ENCODE measurements around the gene LILRB2.
A peak's percentile ranks its signal among the peaks of the same experiment; 100 is the strongest.
"Not testable (repeated sequence)": the region's sequence is repeated elsewhere in the genome, so short reads cannot be mapped to it uniquely, and the experiment has no call there.

Gene LILRB2

DNA sequence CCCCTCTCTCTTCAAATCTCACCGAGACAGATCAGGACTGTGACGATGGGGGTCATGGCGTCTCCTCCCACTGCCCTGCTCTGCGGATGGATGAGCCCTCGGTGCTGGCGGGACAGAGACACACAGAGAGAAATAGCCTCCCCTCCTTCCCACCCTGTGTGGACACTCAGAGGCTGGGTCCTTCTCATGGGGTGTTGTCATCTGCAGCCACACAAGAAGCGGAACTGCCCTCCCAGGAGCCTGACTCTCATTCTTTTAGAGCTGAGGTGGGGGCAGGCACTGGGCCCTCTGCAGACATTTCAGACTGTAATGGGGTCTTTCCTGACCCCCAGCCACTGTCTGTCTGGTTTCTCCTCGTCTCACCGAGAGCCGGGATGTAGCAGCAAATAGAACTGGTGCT lies 469 bp downstream of the LILRB2 start:
- H3K4me3 ChIP-seq (ENCODE audit: low read depth in 1 of 2, low read length in 2 of 2) = peak overlapping the region in 1 of 2 donors; percentile 44
- not testable (repeated sequence) for H3K27ac ChIP-seq (ENCODE audit: low read length); H3K4me1 ChIP-seq (ENCODE audit: control insufficient read depth in 1 of 2, insufficient read depth in 2 of 2, low read length in 2 of 2)

DNA sequence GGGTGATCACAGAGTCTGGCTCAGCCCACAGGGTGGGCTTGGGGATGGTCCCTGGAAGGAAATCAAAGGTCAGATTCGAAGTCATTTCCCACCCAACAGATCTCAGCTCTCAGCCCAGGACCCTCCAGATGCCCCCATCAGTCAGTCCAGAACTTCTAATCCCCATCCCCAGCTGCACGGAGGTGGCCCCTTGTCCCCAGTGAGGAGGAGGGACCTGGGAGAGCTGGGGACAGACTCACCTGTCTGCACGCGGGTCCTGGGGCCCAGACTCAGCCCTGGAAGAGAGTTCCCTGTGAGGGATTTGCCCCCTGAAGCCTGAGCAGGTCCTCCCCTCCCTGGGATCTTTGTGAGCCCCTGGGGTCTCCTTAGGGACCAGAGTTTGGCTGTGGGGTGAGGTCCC lies 885 bp downstream of the LILRB2 start:
- H3K4me3 ChIP-seq (ENCODE audit: low read depth in 1 of 2, low read length in 2 of 2) = peak overlapping the region in 1 of 2 donors; percentile 44
- H3K27me3 ChIP-seq (ENCODE audit: low read depth, low read length); H3K9me3 ChIP-seq (ENCODE audit: control insufficient read depth in 1 of 2, low read length in 2 of 2); H3K27ac ChIP-seq (ENCODE audit: low read length); H3K4me1 ChIP-seq (ENCODE audit: control insufficient read depth in 1 of 2, insufficient read depth in 2 of 2, low read length in 2 of 2); H3K36me3 ChIP-seq (ENCODE audit: control insufficient read depth in 1 of 2, insufficient read depth in 2 of 2, low read length in 2 of 2): not testable (repeated sequence)

More for the DNA sequence above, 469 bp downstream of the LILRB2 start:
- H3K36me3 ChIP-seq (ENCODE audit: control insufficient read depth in 1 of 2, insufficient read depth in 2 of 2, low read length in 2 of 2); H3K9me3 ChIP-seq (ENCODE audit: control insufficient read depth in 1 of 2, low read length in 2 of 2); H3K27me3 ChIP-seq (ENCODE audit: low read depth, low read length): not testable (repeated sequence)

DNA sequence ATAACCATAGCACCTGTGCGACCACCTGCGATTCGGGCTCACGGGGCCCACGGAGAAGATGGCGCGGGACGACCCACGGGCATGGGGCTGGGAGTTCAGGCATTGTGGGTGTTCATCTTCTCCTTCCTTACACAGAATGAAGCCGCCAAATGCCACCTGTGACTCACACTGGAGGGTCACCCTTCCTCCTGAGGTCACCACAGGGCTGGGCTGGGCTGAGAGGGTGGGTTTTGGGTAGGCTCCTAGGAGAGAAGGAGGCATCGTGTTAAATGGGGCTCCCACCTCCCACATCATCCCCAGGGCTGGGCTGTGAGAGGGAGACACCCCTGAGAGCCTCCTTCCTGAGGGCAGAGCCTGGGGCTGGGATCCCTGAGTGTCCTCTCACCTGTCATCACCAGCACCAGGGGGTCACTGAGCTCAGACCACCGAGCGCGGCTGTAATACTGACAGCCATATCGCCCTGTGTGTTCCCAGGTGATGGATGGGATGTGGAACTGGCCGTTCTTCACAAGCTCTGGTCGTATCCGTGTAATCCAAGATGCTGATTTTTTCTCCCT lies 1.4 kb downstream of the LILRB2 start:
- no peak overlapping the region for H3K27ac ChIP-seq (ENCODE audit: low read length)
- H3K36me3 ChIP-seq (ENCODE audit: control insufficient read depth in 1 of 2, insufficient read depth in 2 of 2, low read length in 2 of 2) = no peaks in the 10 kb centered on the region
- no peaks in the 10 kb centered on the region for H3K4me1 ChIP-seq (ENCODE audit: control insufficient read depth in 1 of 2, insufficient read depth in 2 of 2, low read length in 2 of 2)
- H3K9me3 ChIP-seq (ENCODE audit: control insufficient read depth in 1 of 2, low read length in 2 of 2) = no peaks in the 10 kb centered on the region
- H3K4me3 ChIP-seq (ENCODE audit: low read depth in 1 of 2, low read length in 2 of 2) = peak overlapping the region in 1 of 2 donors; percentile 44
- peaks cover 6% of the 10 kb centered on the region for H3K27me3 ChIP-seq (ENCODE audit: low read depth, low read length)

DNA sequence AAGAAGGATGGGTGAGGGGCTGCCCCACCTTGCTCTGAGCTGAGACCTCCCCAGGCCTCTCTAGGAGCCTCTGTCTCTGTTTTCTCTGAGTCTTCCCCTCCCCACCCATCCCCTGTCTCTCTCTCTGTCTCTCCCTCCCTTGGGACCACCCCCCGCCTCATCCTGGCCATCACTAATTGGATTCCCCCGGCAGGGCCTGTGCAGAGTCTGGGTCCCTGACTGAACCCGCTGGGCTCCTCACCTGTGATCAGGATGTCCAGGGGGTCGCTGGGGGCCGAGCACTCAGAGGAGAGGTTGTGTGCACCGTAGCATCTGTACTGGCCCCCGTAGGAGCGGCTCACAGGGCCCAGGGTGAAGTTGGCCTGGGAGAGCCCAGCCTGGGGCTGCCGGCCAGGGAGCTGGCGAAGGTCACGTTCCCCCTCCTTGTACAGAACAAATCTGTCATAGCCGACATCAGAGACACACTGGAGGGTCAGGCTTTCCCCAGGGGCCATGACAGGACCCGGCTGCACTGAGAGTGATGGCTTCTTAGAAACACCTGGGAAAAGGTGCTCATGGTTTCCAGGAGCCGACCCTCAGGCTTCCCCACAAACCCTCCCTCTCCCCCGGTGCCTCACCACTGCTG lies 2.2 kb downstream of the LILRB2 start:
- H3K4me3 ChIP-seq (ENCODE audit: low read depth in 1 of 2, low read length in 2 of 2); H3K27me3 ChIP-seq (ENCODE audit: low read depth, low read length); H3K4me1 ChIP-seq (ENCODE audit: control insufficient read depth in 1 of 2, insufficient read depth in 2 of 2, low read length in 2 of 2); H3K27ac ChIP-seq (ENCODE audit: low read length); H3K36me3 ChIP-seq (ENCODE audit: control insufficient read depth in 1 of 2, insufficient read depth in 2 of 2, low read length in 2 of 2); H3K9me3 ChIP-seq (ENCODE audit: control insufficient read depth in 1 of 2, low read length in 2 of 2): not testable (repeated sequence)

DNA sequence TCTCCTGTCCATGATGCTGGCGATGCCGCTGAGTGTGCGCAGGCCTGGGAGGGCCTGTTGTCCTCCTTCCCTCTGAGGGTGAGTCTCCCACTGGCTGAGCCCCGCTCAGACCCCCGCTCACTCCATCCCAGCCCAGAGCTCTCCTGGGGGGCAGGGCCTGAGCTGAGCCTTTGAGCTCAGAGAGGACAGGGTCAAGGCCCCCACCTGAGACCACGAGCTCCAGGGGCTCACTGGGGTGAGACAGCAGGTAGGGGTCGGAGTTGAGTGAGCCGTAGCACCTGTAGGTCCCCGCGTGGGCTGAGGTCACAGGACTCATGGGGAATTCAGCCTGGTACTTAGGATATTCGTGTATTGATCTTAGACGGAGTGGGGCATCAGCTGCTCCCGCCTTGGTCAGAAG lies 2.9 kb downstream of the LILRB2 start:
- H3K4me3 ChIP-seq (ENCODE audit: low read depth in 1 of 2, low read length in 2 of 2); H3K9me3 ChIP-seq (ENCODE audit: control insufficient read depth in 1 of 2, low read length in 2 of 2); H3K27me3 ChIP-seq (ENCODE audit: low read depth, low read length); H3K27ac ChIP-seq (ENCODE audit: low read length); H3K36me3 ChIP-seq (ENCODE audit: control insufficient read depth in 1 of 2, insufficient read depth in 2 of 2, low read length in 2 of 2); H3K4me1 ChIP-seq (ENCODE audit: control insufficient read depth in 1 of 2, insufficient read depth in 2 of 2, low read length in 2 of 2): not testable (repeated sequence)

DNA sequence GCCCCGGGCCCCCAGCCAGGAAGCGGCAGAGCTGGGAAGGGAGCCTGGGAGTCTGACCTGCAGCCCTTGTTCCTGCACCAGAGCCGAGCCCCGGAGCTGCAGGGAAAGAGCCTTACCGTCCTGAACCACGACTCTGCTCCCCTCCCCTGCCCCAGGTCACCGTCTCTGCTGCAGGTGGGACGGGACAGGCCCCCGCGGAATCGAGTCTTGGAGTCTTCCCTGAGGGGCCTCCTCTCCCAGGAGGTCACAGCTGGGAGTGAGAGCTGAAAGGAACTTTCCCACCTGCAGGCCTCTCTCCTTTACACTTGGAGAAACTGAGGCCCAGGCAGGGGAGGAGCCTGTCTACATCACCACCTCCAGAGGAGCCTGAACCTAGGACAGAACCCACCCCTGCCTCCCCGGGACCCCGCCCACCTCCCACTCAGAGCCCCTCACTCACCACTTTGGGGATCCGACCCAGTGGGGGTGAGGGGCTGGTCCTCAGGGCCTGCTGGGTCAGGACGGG lies 3.7 kb downstream of the LILRB2 start:
- H3K36me3 ChIP-seq (ENCODE audit: control insufficient read depth in 1 of 2, insufficient read depth in 2 of 2, low read length in 2 of 2); H3K4me3 ChIP-seq (ENCODE audit: low read depth in 1 of 2, low read length in 2 of 2); H3K27me3 ChIP-seq (ENCODE audit: low read depth, low read length); H3K9me3 ChIP-seq (ENCODE audit: control insufficient read depth in 1 of 2, low read length in 2 of 2); H3K27ac ChIP-seq (ENCODE audit: low read length); H3K4me1 ChIP-seq (ENCODE audit: control insufficient read depth in 1 of 2, insufficient read depth in 2 of 2, low read length in 2 of 2): not testable (repeated sequence)

DNA sequence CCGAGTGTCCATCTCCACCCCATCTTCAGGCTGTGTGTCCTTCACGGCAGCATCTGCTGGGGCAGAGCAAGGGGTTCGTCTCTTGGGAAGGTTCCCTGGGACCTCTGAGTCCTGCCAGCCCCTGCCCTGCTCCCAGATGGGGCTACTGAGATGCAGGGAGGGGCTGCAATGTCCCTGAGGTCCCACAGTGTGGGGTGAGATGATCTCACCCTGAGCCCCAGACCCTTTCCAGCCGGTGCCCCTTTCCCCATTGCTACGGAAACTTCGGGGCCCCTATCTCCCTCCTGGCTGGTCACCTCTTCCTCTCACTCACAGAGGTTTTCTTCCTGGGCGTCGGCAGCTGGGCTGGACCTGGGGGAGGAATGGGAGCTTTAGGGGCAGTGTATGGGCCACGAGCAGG lies 5.0 kb downstream of the LILRB2 start:
- H3K27me3 ChIP-seq (ENCODE audit: low read depth, low read length) = no peaks in the 10 kb centered on the region
- no peaks in the 10 kb centered on the region for H3K4me1 ChIP-seq (ENCODE audit: control insufficient read depth in 1 of 2, insufficient read depth in 2 of 2, low read length in 2 of 2)
- H3K9me3 ChIP-seq (ENCODE audit: control insufficient read depth in 1 of 2, low read length in 2 of 2) = no peaks in the 10 kb centered on the region
- no peaks in the 10 kb centered on the region for H3K36me3 ChIP-seq (ENCODE audit: control insufficient read depth in 1 of 2, insufficient read depth in 2 of 2, low read length in 2 of 2)
- H3K27ac ChIP-seq (ENCODE audit: low read length) = no peak overlapping the region
- no peak overlapping the region for H3K4me3 ChIP-seq (ENCODE audit: low read depth in 1 of 2, low read length in 2 of 2)

DNA sequence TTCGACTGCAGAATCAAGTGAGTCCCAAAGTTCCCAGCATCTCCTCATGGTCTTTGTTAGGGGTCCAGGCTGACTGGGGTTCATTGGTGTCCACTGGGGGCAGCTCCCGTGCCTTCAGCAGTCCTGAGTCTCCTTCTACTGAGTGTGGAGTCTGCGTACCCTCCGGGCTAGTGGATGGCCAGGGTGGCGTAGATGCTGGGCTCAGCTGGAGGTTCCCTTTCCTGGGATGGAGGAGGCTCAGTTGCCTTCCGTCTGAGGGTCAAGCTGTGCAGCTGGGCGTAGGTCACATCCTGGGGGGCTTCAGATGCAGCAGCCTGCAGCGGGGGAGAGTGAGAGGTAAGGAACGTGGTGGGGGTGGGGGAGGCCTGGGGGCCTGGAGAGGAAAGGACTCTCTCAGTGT lies 6.4 kb downstream of the LILRB2 start:
- H3K27ac ChIP-seq (ENCODE audit: low read length); H3K4me1 ChIP-seq (ENCODE audit: control insufficient read depth in 1 of 2, insufficient read depth in 2 of 2, low read length in 2 of 2); H3K27me3 ChIP-seq (ENCODE audit: low read depth, low read length); H3K36me3 ChIP-seq (ENCODE audit: control insufficient read depth in 1 of 2, insufficient read depth in 2 of 2, low read length in 2 of 2); H3K4me3 ChIP-seq (ENCODE audit: low read depth in 1 of 2, low read length in 2 of 2); H3K9me3 ChIP-seq (ENCODE audit: control insufficient read depth in 1 of 2, low read length in 2 of 2): not testable (repeated sequence)

DNA sequence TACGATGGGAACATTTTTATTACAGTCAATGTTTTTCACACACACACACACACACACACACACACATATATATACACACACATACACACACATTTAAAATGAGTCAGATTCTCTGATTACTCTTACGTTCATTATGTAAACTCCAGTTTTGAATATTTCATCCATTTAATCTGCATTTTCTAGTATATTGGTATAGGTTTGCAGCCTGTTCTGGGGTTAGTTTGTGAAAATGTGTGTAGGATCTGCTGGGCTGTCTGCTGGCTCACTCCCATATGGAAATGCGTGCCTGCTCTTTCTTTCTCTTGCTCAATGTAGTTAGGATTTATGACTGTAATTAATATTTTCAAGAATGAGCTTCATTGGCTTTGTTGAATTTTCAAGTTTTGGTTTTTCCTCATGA lies 7.1 kb downstream of the LILRB2 start:
- Histone ChIP-seq H3K27ac (ENCODE audit: low read length) (no peak overlapping the region), H3K27me3 (ENCODE audit: low read depth, low read length) (no peaks in the 10 kb centered on the region), H3K4me1 (ENCODE audit: control insufficient read depth in 1 of 2, insufficient read depth in 2 of 2, low read length in 2 of 2) (no peaks in the 10 kb centered on the region), H3K36me3 (ENCODE audit: control insufficient read depth in 1 of 2, insufficient read depth in 2 of 2, low read length in 2 of 2) (no peaks in the 10 kb centered on the region), H3K4me3 (ENCODE audit: low read depth in 1 of 2, low read length in 2 of 2) (no peak overlapping the region), H3K9me3 (ENCODE audit: control insufficient read depth in 1 of 2, low read length in 2 of 2) (no peaks in the 10 kb centered on the region)

DNA sequence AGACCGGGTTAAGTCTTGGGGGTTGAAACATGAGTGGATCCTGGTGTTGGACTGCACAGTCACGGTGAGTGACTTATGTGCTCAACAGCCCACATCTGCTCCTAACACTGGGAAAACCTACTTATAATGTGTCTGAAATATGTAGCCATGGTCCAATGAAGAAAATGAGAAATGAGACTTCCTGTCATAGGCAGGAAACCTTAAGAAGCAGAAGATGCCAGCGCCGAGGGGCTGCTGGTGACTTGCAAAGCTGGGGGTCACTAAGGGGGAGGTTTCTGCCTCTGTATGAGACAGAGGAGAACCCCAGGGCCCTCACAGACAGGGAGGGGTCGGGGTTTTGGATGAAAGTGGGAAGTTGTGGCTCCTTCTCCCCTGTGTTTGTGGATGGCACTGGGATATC lies 8.7 kb downstream of the LILRB2 start:
- not testable (repeated sequence) for H3K9me3 ChIP-seq (ENCODE audit: control insufficient read depth in 1 of 2, low read length in 2 of 2); H3K27ac ChIP-seq (ENCODE audit: low read length); H3K27me3 ChIP-seq (ENCODE audit: low read depth, low read length); H3K4me1 ChIP-seq (ENCODE audit: control insufficient read depth in 1 of 2, insufficient read depth in 2 of 2, low read length in 2 of 2); H3K36me3 ChIP-seq (ENCODE audit: control insufficient read depth in 1 of 2, insufficient read depth in 2 of 2, low read length in 2 of 2); H3K4me3 ChIP-seq (ENCODE audit: low read depth in 1 of 2, low read length in 2 of 2)

DNA sequence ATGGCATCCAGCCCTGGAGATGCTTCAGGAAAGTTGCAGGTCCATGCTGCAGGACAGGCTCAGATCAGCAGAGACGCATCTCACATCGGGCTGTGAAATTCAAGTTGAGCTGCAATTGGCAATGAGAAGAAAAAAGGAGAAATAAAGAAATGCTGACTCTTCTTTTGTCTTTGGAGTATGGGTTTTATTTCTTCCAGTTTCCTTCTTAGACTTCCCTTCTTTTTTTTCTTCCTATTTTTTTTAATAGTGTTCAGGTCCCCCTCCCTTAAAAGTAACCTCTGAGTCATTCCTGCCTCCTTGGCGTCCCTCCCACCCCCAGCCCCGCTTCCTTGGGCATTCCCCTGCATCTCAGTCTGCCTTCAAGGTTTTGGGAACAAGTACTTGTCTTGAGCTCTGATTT lies 9.3 kb downstream of the LILRB2 start:
- not testable (repeated sequence) for H3K4me3 ChIP-seq (ENCODE audit: low read depth in 1 of 2, low read length in 2 of 2); H3K4me1 ChIP-seq (ENCODE audit: control insufficient read depth in 1 of 2, insufficient read depth in 2 of 2, low read length in 2 of 2); H3K27me3 ChIP-seq (ENCODE audit: low read depth, low read length); H3K36me3 ChIP-seq (ENCODE audit: control insufficient read depth in 1 of 2, insufficient read depth in 2 of 2, low read length in 2 of 2); H3K27ac ChIP-seq (ENCODE audit: low read length); H3K9me3 ChIP-seq (ENCODE audit: control insufficient read depth in 1 of 2, low read length in 2 of 2)

DNA sequence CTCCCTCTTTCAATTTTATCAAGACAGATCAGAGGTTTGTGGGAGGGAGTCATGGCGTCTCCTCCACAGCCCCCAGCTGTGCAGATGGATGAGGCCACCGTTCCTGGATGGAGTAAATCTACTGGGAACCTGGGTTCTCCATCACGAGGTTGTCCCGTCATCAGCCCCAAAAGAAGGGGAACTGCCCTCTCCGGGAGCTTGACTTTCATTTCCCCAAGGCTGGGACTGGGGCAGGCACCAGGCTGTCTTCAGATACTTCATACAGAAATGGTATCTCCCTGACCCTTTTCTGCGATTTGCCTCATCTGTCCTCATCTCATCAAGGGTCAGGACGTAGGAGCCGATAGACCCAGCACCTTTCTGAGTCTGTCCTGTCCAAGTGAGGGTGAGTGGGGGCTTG lies 9.8 kb downstream of the LILRB2 start:
- no peaks in the 10 kb centered on the region for H3K9me3 ChIP-seq (ENCODE audit: control insufficient read depth in 1 of 2, low read length in 2 of 2)
- H3K27ac ChIP-seq (ENCODE audit: low read length) = no peak overlapping the region
- no peaks in the 10 kb centered on the region for H3K36me3 ChIP-seq (ENCODE audit: control insufficient read depth in 1 of 2, insufficient read depth in 2 of 2, low read length in 2 of 2)
- no peak overlapping the region for H3K4me3 ChIP-seq (ENCODE audit: low read depth in 1 of 2, low read length in 2 of 2)
- no peaks in the 10 kb centered on the region for H3K4me1 ChIP-seq (ENCODE audit: control insufficient read depth in 1 of 2, insufficient read depth in 2 of 2, low read length in 2 of 2)
- H3K27me3 ChIP-seq (ENCODE audit: low read depth, low read length) = no peaks in the 10 kb centered on the region

Measured in muscle layer of duodenum (tissue), 2 donors.